Colonic mucosa (tissue), 4 donors: ENCODE measurements around the gene COL19A1. TPM values are rescaled to one million over a fixed set of nuclear protein-coding genes. Genes with fewer than 3 reads are reported as not detected.

ENCODE experiments used
- DNase-seq: peaks from one replicate; pipeline ENCODE4 v3.0.0-alpha.2; 2020
- H3K27ac ChIP-seq: fragments of 200-600 bp; one replicate; pipeline ENCODE4 v1.8.0; 2021
- H3K27me3 ChIP-seq: fragments of 200-600 bp; one replicate; pipeline ENCODE4 v1.8.0; 2021
- H3K36me3 ChIP-seq: fragments of 200-600 bp; one replicate; pipeline ENCODE4 v1.8.0; 2021
- H3K4me1 ChIP-seq: fragments of 200-600 bp; one replicate; pipeline ENCODE4 v1.8.0; 2021; ENCODE audit warnings: mild to moderate bottlenecking
- H3K4me3 ChIP-seq: fragments of 200-600 bp; one replicate; pipeline ENCODE4 v1.8.0; 2021
- H3K9ac ChIP-seq, 2 donors: one replicate each; pipeline ENCODE4 v1.7.0; 2013; ENCODE audit warnings: control low read depth in 2 of 2, low read depth in 2 of 2, low read length in 2 of 2
- H3K9me3 ChIP-seq: fragments of 200-600 bp; one replicate; pipeline ENCODE4 v1.8.0; 2021
- intact Hi-C: fragments of 100-400 bp; cut with DNase I; formaldehyde crosslinking; loops from one replicate; pipeline ENCODE4 v1.14.1; 2022
- total RNA-seq, 2 donors: library from RNA; stranded (reverse); fragmentation: NEBNext Ultra II Directional in 1 of 2; extraction: Animal tissue kit (Norgen Biotek cat#: 25700) in 1 of 2; gene quantifications; one replicate each; pipeline ENCODE4 v1.2.1, GENCODE V29; 2021
- TF ChIP-seq, protein P1 (sequence below): fragments of 200-600 bp; IDR thresholded peaks from one replicate; pipeline ENCODE4 v1.8.0; 2022; ENCODE audit warnings: antibody characterized with exemption, mild to moderate bottlenecking
- donor health status: healthy.
- donor health status: DM: no; HTN: no; CAD: no.
- donor health status: DM: no; HTN: no; CAD: no.

Gene COL19A1
- total RNA-seq, 2 donors from 2014 or later: 0.22 to 0.56 TPM

DNA sequence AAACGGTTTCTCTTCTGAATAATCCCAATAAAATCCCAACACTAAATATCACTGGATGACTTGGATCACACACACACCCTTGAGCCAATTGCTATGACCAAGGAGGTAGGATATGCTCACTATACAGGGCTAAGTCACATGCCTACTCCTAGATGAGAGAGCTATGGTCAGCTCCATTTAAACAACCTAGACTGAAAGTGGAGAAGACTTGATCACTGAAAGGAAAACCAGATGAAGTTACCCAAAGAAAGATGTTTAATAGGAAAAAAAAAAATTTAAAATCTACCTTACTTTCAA lies 18.9 kb upstream of the COL19A1 start:
- no peak overlapping the region for H3K9ac ChIP-seq
- intact Hi-C loops: no loop called here
- no peak for DNase-seq
- H3K4me1 ChIP-seq: no peaks in the 10 kb centered on the region
- H3K9me3 ChIP-seq: no peaks in the 10 kb centered on the region
- H3K4me3 ChIP-seq: no peak overlapping the region
- no peaks in the 10 kb centered on the region for H3K36me3 ChIP-seq
- no peak overlapping the region for H3K27ac ChIP-seq
- no peaks in the 10 kb centered on the region for H3K27me3 ChIP-seq
- TF ChIP-seq, protein P1, sequence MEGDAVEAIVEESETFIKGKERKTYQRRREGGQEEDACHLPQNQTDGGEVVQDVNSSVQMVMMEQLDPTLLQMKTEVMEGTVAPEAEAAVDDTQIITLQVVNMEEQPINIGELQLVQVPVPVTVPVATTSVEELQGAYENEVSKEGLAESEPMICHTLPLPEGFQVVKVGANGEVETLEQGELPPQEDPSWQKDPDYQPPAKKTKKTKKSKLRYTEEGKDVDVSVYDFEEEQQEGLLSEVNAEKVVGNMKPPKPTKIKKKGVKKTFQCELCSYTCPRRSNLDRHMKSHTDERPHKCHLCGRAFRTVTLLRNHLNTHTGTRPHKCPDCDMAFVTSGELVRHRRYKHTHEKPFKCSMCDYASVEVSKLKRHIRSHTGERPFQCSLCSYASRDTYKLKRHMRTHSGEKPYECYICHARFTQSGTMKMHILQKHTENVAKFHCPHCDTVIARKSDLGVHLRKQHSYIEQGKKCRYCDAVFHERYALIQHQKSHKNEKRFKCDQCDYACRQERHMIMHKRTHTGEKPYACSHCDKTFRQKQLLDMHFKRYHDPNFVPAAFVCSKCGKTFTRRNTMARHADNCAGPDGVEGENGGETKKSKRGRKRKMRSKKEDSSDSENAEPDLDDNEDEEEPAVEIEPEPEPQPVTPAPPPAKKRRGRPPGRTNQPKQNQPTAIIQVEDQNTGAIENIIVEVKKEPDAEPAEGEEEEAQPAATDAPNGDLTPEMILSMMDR: no peak

DNA sequence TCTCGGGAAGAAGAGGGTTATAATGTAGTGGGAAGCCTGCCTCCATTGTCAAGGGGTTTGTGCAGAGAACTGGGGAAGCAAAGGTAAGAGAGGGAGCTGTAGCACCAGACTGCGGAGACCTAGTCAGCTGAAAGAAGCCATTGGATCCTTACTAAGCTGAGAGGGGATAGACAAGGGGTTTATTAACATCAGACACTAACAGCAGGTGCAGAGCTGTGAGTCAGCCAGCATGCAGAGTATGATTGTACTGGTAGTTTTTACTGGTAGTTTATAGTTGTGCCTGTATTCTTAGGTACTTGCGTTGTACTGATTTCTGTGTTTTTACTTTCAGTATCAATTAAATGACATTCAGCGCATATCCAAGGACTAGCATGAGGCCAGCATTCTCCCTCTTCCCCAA lies 17.8 kb upstream of the COL19A1 start:
- no peak for DNase-seq
- H3K9ac ChIP-seq: no peak overlapping the region
- no peaks in the 10 kb centered on the region for H3K9me3 ChIP-seq
- no peak overlapping the region for H3K4me3 ChIP-seq
- H3K27me3 ChIP-seq: no peaks in the 10 kb centered on the region
- intact Hi-C loops: no loop called here
- no peaks in the 10 kb centered on the region for H3K4me1 ChIP-seq
- no peak overlapping the region for H3K27ac ChIP-seq
- no peaks in the 10 kb centered on the region for H3K36me3 ChIP-seq
- TF ChIP-seq, protein P1: no peak

DNA sequence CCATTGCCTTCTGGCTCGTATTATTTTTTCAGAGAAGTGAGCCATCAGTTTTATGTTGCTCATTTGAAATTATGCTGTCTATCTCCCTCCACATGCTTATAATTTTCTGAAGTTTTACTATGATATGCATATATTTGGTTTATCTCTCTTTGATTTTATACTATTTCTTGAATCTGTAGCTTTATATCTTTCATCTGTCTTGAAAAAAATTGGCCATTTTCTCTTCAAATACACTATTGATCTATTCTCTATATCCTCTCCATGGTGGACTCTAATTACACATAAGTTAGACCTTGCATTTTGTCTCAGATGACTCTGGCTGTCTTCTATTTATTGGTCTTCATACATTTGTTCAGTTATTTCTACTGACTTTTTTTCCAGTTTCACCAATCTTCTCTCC lies 13.7 kb upstream of the COL19A1 start:
- TF ChIP-seq, protein P1: no peak
- Histone ChIP-seq H3K27me3 (no peaks in the 10 kb centered on the region), H3K27ac (no peak overlapping the region), H3K9me3 (no peaks in the 10 kb centered on the region), H3K4me1 (no peaks in the 10 kb centered on the region), H3K9ac (no peak overlapping the region), H3K4me3 (no peak overlapping the region), H3K36me3 (no peaks in the 10 kb centered on the region)
- no peak for DNase-seq
- intact Hi-C loops: no loop called here

GRCh38 chr6:69861986-69862385 lies 4.4 kb upstream of the COL19A1 start:
- peaks cover under 1% of the 10 kb centered on the region for H3K27me3 ChIP-seq
- H3K4me3 ChIP-seq: no peak overlapping the region
- intact Hi-C loops: no loop called here
- no peaks in the 10 kb centered on the region for H3K4me1 ChIP-seq
- no peak for DNase-seq
- TF ChIP-seq, protein P1: no peak
- H3K36me3 ChIP-seq: no peaks in the 10 kb centered on the region
- no peak overlapping the region for H3K9ac ChIP-seq
- no peak overlapping the region for H3K27ac ChIP-seq
- no peaks in the 10 kb centered on the region for H3K9me3 ChIP-seq

DNA sequence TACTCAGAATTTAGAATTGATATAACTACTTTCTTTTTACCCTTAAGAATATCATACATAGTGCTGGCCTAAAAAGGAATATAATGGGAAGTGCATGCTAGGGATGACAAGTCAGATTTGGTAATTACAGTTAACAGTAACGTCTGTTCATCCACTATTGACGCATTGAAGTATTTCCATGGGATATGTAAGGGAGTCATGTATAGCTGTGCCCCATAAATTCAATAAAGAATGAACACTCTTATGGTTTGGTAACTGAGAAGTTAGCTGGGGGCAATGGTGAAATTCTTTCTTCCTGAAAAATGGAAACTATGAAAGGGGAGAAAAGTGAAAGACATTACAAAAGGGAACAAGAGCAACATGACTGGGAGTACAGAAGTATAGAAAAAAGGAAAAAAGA lies 2.6 kb upstream of the COL19A1 start:
- no peaks in the 10 kb centered on the region for H3K4me1 ChIP-seq
- H3K9me3 ChIP-seq: no peaks in the 10 kb centered on the region
- no peak overlapping the region for H3K9ac ChIP-seq
- H3K27me3 ChIP-seq: peaks cover 7% of the 10 kb centered on the region
- H3K27ac ChIP-seq: no peak overlapping the region
- intact Hi-C loops: no loop called here
- TF ChIP-seq, protein P1: no peak
- H3K4me3 ChIP-seq: no peak overlapping the region
- no peaks in the 10 kb centered on the region for H3K36me3 ChIP-seq
- DNase-seq: no peak

GRCh38 chr6:69865126-69865525 lies 1.2 kb upstream of the COL19A1 start:
- intact Hi-C loops: no loop called here
- Histone ChIP-seq H3K36me3 (no peaks in the 10 kb centered on the region), H3K9ac (no peak overlapping the region), H3K27ac (no peak overlapping the region), H3K9me3 (no peaks in the 10 kb centered on the region), H3K27me3 (peaks cover 7% of the 10 kb centered on the region), H3K4me1 (no peaks in the 10 kb centered on the region), H3K4me3 (no peak overlapping the region)
- no peak for DNase-seq
- TF ChIP-seq, protein P1: no peak
